Stimulated activated CD8-positive, alpha-beta memory T cell treated with anti-CD3 and anti-CD28 coated beads, Interleukin-2, amount 100 ng/mL, for 48 hours (primary cell): Measurements from ENCODE around the gene CTNNB1.

ENCODE experiments used
- DNase-seq, 2 donors: peaks; one replicate each; pipeline ENCODE4 v3.0.0-alpha.2; 2020; ENCODE audit warnings: low read depth in 2 of 2

Gene CTNNB1

DNA sequence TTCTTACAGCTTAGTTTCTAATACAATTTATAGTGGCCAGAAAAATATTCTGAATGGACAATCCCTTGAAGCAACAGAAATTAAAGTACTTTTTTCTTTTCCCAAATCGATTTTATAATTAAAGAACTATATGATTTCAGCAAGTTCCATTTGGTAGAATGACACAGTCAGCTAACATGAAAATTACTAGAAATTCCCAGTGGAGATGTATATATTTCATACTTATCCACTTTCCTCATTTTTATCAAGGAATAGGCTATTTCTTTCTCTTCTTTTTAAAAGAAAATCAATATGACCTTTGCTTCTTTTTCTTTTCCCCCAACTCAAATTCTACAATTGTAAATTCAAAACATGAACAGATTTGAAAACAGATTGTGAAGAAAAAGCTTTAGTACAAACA is 6.4 kb upstream of the CTNNB1 start:
- DNase-seq = no peak

DNA sequence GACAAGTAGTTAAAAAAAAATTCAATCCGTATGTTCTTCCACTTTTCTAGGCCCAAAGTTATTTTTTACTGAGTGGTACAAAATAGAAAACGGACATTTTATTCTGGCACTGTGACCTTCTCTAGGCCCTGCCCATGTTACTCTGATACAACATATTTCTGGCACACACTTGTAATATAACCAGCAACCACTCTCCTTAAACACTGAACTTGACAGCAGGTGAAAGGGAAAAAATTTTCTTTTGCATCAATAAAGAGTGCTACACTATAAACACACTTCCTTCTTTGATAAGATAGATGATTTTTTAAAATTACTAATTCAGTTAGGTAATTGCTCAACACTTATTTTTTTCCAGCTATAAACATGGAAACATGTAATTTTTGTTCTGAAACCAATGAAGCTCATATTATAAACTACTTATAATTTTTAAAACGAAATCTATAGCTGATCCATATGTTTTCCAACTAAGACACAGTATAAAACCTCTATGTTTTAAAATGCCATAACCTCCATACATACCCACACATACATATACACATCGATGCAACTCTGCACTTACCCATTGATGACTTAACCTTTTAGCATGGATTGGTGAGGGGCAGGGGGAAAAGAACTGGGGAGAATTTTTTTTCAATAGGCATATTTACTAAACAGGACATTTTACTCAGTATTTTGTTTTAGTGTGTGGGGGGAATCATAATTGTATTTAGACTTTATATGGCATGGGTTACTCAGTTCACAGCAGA is 5.3 kb upstream of the CTNNB1 start:
- DNase-seq = no peak

- no peak for DNase-seq
Measured at GRCh38 chr3:41194701-41195100, 4.6 kb upstream of the CTNNB1 start.

- DNase-seq = no peak
Measured at GRCh38 chr3:41195946-41196345, 3.4 kb upstream of the CTNNB1 start.

DNA sequence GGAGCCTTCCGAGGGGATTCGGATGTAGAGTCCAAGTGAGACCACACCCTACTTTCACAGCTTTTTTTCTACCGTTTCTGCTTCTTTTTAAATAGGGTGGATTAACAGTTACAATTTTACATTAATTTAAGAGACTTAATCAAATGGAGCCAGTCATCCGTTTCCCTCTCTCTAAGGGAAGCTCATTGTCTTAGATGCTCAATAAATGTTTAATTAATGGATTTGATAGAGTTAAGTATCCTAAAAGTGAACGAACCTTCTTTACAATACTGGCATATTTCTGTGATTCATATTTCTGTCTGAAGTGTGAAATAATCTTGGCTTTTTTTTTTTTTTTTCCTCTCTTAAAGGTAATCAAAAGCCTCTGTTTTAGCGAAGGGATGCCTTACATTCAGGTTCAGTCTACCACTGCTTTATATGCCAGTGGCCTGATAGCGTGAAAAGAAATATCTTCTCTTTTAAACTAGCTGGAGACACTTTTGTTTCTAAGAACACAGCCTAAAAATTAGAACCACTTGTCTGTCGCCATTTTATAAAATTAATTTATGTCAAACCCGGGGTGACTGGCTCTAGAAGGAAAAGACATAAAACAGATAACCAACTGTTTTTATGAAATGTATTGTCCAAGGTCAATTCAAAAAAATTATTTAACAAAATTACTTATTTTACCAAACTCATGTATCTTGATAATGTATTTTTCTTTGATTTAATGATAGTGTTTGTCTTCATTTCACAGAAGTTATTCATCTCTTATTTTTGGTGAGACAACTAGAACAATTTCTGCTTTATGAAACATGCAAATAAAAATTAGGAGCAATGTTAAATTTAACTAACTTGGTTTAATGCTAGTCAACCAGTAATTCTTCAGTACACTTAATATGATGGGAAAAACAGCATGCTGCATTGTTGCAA is 2.5 kb upstream of the CTNNB1 start:
- no peak for DNase-seq

GRCh38 chr3:41198046-41198445 is 1.3 kb upstream of the CTNNB1 start:
- DNase-seq = no peak

DNA sequence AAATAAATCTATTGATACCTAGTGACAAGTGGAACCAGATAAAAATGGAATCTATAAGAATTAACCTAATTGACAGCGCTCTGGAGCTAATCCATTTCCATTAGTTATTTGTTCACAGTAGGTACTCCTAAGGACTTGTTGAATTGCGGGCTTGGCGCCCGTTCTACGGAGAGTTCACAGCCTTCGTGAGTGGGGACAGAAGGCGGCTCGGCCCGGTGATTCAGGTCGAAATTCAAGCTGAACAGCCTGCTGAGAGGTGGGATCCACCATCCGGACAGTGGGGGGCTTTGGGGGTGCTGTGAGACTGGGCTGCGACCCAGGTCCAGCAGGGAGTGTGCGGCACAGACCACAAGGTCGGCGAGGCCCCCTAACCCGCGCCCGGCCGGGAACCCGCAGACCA is 779 bp upstream of the CTNNB1 start:
- no peak for DNase-seq

- DNase-seq = peak; percentile 18 to 39
Measured at GRCh38 chr3:41199866-41200668, 762 bp downstream of the CTNNB1 start.

- no peak for DNase-seq
Measured at GRCh38 chr3:41200669-41201021, 1.3 kb downstream of the CTNNB1 start.

- no peak for DNase-seq
Measured at GRCh38 chr3:41202075-41202833, 2.9 kb downstream of the CTNNB1 start.

- no peak for DNase-seq
Measured at GRCh38 chr3:41202834-41203345, 3.6 kb downstream of the CTNNB1 start.

DNA sequence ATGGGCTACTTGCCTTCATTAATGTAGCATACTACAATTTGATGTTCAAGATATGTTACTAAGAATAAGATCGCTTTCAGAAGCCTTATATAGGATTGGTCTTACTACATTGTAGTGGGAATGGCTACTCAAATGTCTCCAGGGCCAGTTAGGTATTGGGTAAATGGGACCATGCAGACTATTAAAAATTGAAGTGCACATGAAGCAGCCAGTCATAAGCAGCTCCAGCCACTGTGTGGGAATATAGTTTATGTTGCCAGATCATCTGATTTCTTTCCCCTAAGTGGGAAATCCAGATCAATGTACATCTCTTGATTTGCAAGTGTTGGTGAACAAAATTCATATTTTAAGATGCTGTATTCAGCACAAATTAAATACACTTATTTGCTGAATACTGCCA is 5.1 kb downstream of the CTNNB1 start:
- DNase-seq = no peak

DNA sequence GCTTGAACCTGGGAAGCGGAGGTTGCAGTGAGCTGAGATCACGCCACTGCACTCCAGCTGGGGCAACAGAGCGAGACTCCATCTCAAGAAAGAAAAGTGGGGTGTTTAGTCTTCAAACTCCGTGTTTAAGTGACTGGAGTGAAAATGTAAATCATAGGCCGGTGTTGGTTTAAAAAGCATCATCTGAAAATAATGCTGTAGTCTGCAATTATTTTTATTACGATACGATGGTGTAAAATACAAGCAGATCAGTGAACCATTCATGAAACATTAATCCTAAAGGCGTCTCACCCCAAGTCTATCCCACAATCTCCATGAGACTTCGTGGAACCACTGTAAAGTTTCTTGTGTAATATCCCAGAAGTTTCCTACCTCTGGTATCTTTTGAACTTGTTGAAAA is 6.3 kb downstream of the CTNNB1 start:
- no peak for DNase-seq

DNA sequence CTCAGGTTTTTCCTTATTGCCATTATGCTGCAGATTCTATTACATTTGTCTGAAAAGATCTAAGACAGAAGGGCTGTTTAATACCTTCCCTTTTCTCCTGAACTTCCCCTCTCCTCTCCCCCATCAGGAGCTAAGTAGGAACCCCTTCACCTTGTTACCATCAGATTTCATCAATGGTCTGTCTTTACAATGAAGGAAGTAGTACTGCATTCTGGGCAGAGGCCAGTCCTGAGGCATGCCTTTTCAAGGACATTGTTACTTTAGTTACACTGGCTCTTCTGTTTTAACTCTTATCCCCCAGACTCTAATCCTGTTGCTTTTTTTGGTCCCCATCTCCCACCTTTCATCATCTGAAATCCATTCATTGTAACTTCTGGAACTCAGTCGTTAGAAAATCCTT is 8.1 kb downstream of the CTNNB1 start:
- DNase-seq = no peak

DNA sequence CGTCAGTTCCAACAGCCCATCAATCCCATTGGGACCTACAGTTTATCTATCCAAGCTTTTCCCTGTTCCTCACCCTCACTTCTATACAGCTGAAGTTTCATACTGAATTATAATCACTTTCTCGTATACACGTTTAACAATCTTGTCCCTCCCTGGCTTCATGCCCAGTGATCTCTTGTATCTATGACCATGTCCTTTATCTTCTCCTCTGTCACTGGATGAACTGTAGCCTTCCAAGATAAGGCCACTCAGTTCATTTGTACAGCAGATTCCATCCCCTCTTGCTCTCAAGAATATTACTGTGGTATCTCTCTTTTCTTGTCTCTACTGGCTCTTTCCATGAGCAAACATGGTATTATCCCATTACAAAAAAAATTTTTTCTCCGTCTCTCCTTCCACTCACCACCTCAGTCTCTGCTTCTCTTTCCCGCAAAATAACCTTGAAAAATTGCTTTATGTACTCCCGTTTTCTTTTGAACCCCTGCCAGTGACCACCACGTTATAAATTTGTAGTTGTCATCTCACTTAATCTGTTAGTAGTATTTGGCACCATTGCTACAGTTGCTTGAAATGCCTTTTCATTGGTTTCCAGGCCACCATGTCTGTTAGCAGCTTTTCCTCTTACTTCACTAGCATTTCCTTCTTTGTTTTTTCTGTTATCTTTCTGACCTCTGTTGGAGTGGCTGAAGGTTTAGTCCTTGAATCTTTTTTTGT is 9.4 kb downstream of the CTNNB1 start:
- DNase-seq = no peak

- DNase-seq = no peak
Measured at GRCh38 chr3:41209646-41210045, 10.3 kb downstream of the CTNNB1 start.

- no peak for DNase-seq
Measured at GRCh38 chr3:41210966-41211365, 11.7 kb downstream of the CTNNB1 start.

DNA sequence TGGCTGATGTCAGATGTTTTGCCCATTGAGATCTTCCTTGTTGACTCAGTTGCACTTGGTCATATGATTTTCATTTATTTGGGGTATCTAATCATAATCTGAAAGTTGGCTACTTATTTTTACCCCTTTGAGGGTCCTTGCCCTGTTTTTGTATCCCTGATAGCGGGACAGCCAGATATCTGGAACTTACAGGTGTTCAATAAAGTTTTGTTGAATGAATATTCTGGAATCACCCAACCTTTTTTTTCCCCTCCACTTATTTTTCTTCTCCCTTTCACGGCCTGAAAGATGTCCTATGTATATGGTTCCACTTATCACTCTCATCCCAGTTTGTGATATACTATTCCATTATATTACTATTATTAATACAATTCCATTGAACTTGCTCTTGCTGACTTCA is 12.8 kb downstream of the CTNNB1 start:
- DNase-seq = no peak

DNA sequence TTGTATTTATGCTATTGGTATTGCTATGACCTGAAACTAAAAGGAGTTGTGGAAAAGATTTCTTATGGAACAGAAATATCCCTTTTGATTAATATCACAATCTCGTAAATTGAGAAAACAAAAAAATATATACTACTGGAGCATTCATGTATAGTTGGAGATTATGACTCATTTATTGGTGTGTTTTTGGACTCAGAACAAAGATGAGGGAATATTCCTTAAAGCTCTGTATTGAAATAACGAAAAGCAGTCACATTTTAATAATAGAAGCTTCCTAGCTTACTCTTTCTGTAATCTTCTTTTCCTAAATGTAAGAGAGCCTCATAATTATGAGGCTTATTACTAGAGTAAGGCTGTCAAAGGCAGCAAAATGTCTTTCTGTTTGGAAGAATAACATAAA is 14.3 kb downstream of the CTNNB1 start:
- DNase-seq = no peak

GRCh38 chr3:41216422-41216821 is 17.1 kb downstream of the CTNNB1 start:
- DNase-seq = no peak

- no peak for DNase-seq
Measured at GRCh38 chr3:41216993-41217392, 17.7 kb downstream of the CTNNB1 start.
